Nephron progenitor cell (in vitro differentiated cells): ENCODE data around the gene SSBP3.

Experiments used
- DNase-seq: peaks from one replicate; pipeline ENCODE4 v3.0.0; 2021
- H3K27ac Mint-ChIP-seq: 2 replicates; pipeline ENCODE4 v1.8.0; 2021; ENCODE audit warnings: mild to moderate bottlenecking, moderate library complexity, mixed read lengths
- H3K27me3 Mint-ChIP-seq: 2 replicates; pipeline ENCODE4 v1.8.0; 2021; ENCODE audit warnings: mild to moderate bottlenecking, low read depth, mixed read lengths; ENCODE audit not compliant: poor library complexity
- H3K36me3 Mint-ChIP-seq: 2 replicates; pipeline ENCODE4 v1.8.0; 2021; ENCODE audit warnings: low read depth, mixed read lengths
- H3K4me1 Mint-ChIP-seq: 2 replicates; pipeline ENCODE4 v1.8.0; 2021; ENCODE audit warnings: mixed read lengths
- H3K4me3 Mint-ChIP-seq: 2 replicates; pipeline ENCODE4 v1.8.0; 2021; ENCODE audit warnings: mild to moderate bottlenecking, moderate library complexity, mixed read lengths
- H3K9me3 Mint-ChIP-seq: 2 replicates; pipeline ENCODE4 v1.8.0; 2021; ENCODE audit warnings: mild to moderate bottlenecking, moderate library complexity, mixed read lengths
- CTCF ChIP-seq: fragments of 200-600 bp; sonication (generic); IDR thresholded peaks from 2 replicates; pipeline ENCODE4 v1.5.0; 2021; ENCODE audit warnings: antibody characterized with exemption

SSBP3 gene

GRCh38 chr1:54193453-54193852 is 212.7 kb downstream of the SSBP3 start:
- no peak for TF ChIP-seq CTCF
- Mint-ChIP-seq H3K36me3 (peaks cover 11% of the 10 kb centered on the region), H3K4me1 (no peaks in the 10 kb centered on the region), H3K9me3 (no peaks in the 10 kb centered on the region), H3K27me3 (no peaks in the 10 kb centered on the region), H3K27ac (no peak overlapping the region), H3K4me3 (no peak overlapping the region)
- no peak for DNase-seq

GRCh38 chr1:54191525-54191924 is 214.7 kb downstream of the SSBP3 start:
- TF ChIP-seq CTCF = no peak
- Mint-ChIP-seq H3K9me3 (no peaks in the 10 kb centered on the region), H3K4me3 (no peak overlapping the region), H3K36me3 (peaks cover 11% of the 10 kb centered on the region), H3K27ac (no peak overlapping the region), H3K27me3 (no peaks in the 10 kb centered on the region), H3K4me1 (no peaks in the 10 kb centered on the region)
- DNase-seq = no peak

GRCh38 chr1:54190526-54190925 is 215.7 kb downstream of the SSBP3 start:
- no peak for TF ChIP-seq CTCF
- no peaks in the 10 kb centered on the region for H3K4me1 Mint-ChIP-seq
- no peak overlapping the region for H3K27ac Mint-ChIP-seq
- H3K27me3 Mint-ChIP-seq = peaks cover 2% of the 10 kb centered on the region
- peaks cover 16% of the 10 kb centered on the region for H3K36me3 Mint-ChIP-seq
- no peak overlapping the region for H3K4me3 Mint-ChIP-seq
- no peaks in the 10 kb centered on the region for H3K9me3 Mint-ChIP-seq
- DNase-seq = no peak

- H3K4me3 Mint-ChIP-seq = no peak overlapping the region
- no peak overlapping the region for H3K27ac Mint-ChIP-seq
- H3K4me1 Mint-ChIP-seq = no peaks in the 10 kb centered on the region
- no peak for DNase-seq
- H3K27me3 Mint-ChIP-seq = peaks cover 5% of the 10 kb centered on the region
- no peak for TF ChIP-seq CTCF
- peaks cover 18% of the 10 kb centered on the region for H3K36me3 Mint-ChIP-seq
- H3K9me3 Mint-ChIP-seq = no peaks in the 10 kb centered on the region
These were observed 217.9 kb downstream of the SSBP3 start for GRCh38 chr1:54188291-54188690.

GRCh38 chr1:54186056-54186455 is 220.1 kb downstream of the SSBP3 start:
- no peak for TF ChIP-seq CTCF
- Mint-ChIP-seq H3K9me3 (no peaks in the 10 kb centered on the region), H3K36me3 (peaks cover 20% of the 10 kb centered on the region), H3K4me3 (no peak overlapping the region), H3K27me3 (peaks cover 5% of the 10 kb centered on the region), H3K4me1 (peaks cover 3% of the 10 kb centered on the region), H3K27ac (no peak overlapping the region)
- no peak for DNase-seq

GRCh38 chr1:54180701-54181360 is 225.4 kb downstream of the SSBP3 start:
- Mint-ChIP-seq H3K36me3 (peaks cover 16% of the 10 kb centered on the region), H3K27me3 (peaks cover 11% of the 10 kb centered on the region), H3K9me3 (no peaks in the 10 kb centered on the region), H3K4me3 (no peak overlapping the region), H3K27ac (no peak overlapping the region), H3K4me1 (peaks cover 8% of the 10 kb centered on the region)
- no peak for DNase-seq
- TF ChIP-seq CTCF = no peak
